ENCODE results near the gene NPAS2.

The NPAS2 gene

GRCh38 chr2:100842241-100842922 lies 22.4 kb downstream of the NPAS2 start:
- H3K27ac ChIP-seq, result no peak overlapping the region
- no peak for TF ChIP-seq ZFX (IDR thresholded peaks at IDR 0.05)
- TF ChIP-seq, protein P1, sequence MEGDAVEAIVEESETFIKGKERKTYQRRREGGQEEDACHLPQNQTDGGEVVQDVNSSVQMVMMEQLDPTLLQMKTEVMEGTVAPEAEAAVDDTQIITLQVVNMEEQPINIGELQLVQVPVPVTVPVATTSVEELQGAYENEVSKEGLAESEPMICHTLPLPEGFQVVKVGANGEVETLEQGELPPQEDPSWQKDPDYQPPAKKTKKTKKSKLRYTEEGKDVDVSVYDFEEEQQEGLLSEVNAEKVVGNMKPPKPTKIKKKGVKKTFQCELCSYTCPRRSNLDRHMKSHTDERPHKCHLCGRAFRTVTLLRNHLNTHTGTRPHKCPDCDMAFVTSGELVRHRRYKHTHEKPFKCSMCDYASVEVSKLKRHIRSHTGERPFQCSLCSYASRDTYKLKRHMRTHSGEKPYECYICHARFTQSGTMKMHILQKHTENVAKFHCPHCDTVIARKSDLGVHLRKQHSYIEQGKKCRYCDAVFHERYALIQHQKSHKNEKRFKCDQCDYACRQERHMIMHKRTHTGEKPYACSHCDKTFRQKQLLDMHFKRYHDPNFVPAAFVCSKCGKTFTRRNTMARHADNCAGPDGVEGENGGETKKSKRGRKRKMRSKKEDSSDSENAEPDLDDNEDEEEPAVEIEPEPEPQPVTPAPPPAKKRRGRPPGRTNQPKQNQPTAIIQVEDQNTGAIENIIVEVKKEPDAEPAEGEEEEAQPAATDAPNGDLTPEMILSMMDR (conservative IDR thresholded peaks at IDR 0.05), result no peak

GRCh38 chr2:100844514-100844913 lies 24.6 kb downstream of the NPAS2 start:
- TF ChIP-seq ZFX (IDR thresholded peaks at IDR 0.05), result no peak

DNA sequence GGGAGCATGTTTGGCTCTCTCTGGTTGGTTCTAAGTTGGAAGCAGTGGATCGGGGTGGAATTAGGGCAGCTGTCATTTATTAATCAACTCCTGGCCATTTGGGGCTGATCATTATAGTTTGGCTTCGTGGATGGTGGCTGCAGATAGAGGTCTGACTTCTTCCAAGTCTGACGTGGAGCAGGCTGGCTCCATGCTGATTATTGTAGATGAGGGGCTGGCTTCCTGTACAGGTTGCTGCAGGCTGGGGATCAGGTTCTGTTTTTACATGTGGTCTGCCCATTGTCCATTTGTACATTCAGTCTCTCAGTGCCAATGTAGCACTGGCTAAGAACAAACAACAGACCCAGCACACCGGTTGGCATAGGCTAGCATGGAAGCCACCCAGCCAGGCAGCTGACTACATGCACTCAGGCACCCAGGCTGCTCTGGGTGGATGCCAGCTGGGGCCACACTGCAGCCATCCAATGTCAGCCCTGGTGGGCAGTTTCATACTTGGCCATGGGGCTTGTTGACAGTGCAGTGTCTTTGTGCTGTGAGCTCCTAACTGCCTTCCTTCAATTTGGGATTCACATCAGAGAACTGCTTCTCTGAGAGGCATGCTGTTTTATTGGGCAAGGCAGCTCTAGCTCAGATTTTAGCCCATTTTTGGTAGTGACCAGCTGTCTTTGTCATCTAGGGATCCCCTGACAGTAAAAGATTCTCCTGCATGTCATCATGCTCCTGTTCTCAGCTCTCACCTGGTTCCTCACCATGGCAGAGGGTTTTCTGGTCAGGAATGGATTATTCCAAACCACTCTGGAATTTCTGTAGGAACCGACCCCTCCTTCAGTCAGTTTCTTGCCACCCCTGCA lies 25.4 kb downstream of the NPAS2 start:
- TF ChIP-seq, protein P1 (conservative IDR thresholded peaks at IDR 0.05), result no peak
- TF ChIP-seq ZFX (IDR thresholded peaks at IDR 0.05), result no peak

More at GRCh38 chr2:100844514-100844913, 24.6 kb downstream of the NPAS2 start:
- H3K27ac ChIP-seq, result no peak overlapping the region

GRCh38 chr2:100846716-100847115 lies 26.8 kb downstream of the NPAS2 start:
- H3K27ac ChIP-seq, result no peak overlapping the region
- TF ChIP-seq ZFX (IDR thresholded peaks at IDR 0.05), result no peak
- TF ChIP-seq, protein P1 (conservative IDR thresholded peaks at IDR 0.05), result no peak

More for the DNA sequence above, 25.4 kb downstream of the NPAS2 start:
- no peak overlapping the region for H3K27ac ChIP-seq

DNA sequence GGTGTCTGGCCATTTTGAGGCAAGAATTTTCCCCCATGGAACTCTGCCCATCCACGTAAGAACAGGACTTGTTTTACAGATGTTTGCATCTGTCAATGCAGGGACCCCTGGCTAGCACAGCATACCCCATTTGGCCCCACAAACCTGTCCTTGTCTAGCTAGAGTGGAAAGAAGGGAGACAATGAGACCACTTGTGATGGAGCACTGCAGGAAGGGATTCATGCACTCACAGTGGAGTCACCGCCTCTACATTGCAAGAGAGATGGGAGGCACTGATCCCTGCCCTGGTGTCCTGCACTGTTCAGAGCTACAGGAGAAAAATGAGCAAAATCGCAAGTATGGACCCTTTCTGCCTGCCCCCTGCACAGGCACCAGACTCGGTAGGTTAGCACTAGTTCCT lies 32.5 kb downstream of the NPAS2 start:
- TF ChIP-seq, protein P1 (conservative IDR thresholded peaks at IDR 0.05), result no peak
- no peak overlapping the region for H3K27ac ChIP-seq

DNA sequence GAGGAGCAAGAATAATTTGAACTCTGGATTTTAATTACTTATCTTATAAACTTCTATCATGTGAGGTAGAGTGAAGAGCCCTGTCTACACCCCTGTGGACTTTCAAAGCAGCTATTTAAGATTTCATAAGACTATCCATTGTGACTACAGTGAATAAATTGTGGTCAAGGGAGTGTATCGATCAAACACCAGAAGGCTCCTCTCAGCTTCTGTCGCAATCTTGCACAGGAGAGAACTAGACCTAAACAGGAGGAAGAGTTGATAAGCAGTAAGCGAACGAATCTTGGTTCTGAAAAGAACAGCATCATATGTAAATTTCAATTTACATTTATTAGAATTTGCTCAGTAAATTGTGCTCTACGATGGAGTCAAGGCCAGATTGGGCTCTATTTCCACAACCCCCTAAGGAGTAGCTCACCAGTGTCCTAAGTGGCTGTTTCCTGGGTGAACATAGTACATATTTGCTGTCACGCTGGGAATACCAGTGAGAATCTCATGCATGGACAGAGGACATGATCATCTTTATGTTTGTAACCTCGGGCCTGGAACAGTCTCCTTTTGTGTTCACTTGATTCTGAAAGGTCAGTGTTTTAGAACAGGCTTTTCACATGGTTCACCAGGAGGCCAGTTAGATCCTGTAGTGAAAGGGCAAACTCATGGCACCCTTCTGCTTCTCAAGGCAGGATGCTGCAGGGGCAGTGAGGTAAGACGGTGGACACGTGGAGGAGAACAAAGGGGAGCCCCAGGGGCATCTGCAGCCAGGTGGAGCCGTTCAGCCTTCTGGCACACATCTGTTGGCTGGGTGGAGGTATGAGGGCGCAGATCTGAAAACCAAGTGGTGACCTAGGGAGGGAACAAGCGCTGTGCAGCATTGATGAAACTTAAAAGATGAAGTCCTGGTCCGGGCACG lies 33.3 kb downstream of the NPAS2 start:
- H3K27ac ChIP-seq, result no peak overlapping the region
- TF ChIP-seq, protein P1 (conservative IDR thresholded peaks at IDR 0.05), result no peak
- TF ChIP-seq ZFX (IDR thresholded peaks at IDR 0.05), result no peak

DNA sequence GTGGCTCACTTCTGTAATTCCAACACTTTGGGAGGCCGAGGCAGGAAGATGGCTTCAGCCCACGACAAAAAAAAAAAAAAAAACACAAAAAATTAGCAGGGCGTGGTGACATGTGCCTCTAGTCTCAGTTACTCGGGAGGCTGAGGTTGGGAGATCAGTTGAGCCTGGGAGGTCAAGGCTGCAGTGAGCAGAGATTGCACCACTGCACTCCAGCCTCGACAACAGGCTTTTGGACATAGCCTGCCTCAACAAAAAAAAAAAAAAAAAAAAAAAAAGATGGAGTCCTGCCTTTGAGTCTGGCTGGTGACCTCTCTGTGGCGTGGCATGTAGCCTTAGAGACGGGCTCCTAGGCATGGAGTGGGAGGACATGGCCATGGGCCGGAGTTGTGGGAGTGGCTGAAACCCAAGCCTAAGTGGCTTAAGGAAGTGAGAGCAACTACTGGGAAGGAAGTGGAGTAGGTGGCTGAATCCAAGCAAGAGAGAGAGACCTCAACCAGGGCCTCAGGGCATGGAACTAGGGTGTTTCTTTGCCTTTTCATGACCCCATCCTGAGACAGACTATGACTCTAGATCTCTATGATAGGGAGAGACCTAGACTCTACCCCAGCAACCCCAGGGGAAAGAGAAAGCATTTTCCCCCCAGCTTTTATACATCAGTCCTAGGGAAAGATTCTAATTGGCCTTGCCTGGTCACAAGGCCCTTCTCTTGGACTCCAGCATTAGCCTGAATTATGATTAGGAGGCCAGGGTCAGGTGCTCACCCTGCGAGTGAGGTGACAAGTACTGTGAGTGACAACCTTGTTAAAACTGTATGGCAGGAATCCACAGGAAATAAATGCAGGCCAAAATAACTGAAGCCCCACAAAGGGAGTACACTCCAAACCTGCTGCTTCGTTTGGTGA lies 34.2 kb downstream of the NPAS2 start:
- TF ChIP-seq ZFX (IDR thresholded peaks at IDR 0.05), result no peak
- TF ChIP-seq, protein P1 (conservative IDR thresholded peaks at IDR 0.05), result no peak
- H3K27ac ChIP-seq, result no peak overlapping the region

All from C4-2B (cell line).